Activated T-cell treated with anti-CD3 and anti-CD28 coated beads, Interleukin-2, amount 50 U/mL, for 24 hours (primary cell): ENCODE data around the gene GET4.
"Not testable (repeated sequence)": the region's sequence is repeated elsewhere in the genome, so short reads cannot be mapped to it uniquely, and the experiment has no call there.

Experiments used
- DNase-seq: peaks from one replicate; pipeline ENCODE4 v3.0.0-alpha.2; 2020
- H3K27ac Mint-ChIP-seq: 2 replicates; pipeline ENCODE4 v1.8.0; 2020; ENCODE audit warnings: mild to moderate bottlenecking, mixed read lengths
- H3K27me3 Mint-ChIP-seq: 2 replicates; pipeline ENCODE4 v1.8.0; 2020; ENCODE audit warnings: mixed read lengths
- H3K36me3 Mint-ChIP-seq: 2 replicates; pipeline ENCODE4 v1.8.0; 2020; ENCODE audit warnings: low read depth, mixed read lengths
- H3K4me1 Mint-ChIP-seq: 2 replicates; pipeline ENCODE4 v1.8.0; 2020; ENCODE audit warnings: low read depth, mixed read lengths
- H3K4me3 Mint-ChIP-seq: 2 replicates; pipeline ENCODE4 v1.8.0; 2020; ENCODE audit warnings: mild to moderate bottlenecking, moderate library complexity, mixed read lengths
- H3K9me3 Mint-ChIP-seq: 2 replicates; pipeline ENCODE4 v1.8.0; 2020; ENCODE audit warnings: mixed read lengths

GET4 gene

GRCh38 chr7:871900-872537 lies 4.3 kb upstream of the GET4 start:
- H3K27me3 Mint-ChIP-seq = no peaks in the 10 kb centered on the region
- H3K4me1 Mint-ChIP-seq = peaks cover 33% of the 10 kb centered on the region
- peak overlapping the region; percentile 73 for H3K27ac Mint-ChIP-seq
- H3K4me3 Mint-ChIP-seq = no peak overlapping the region
- no peak for DNase-seq
- H3K36me3 Mint-ChIP-seq = peaks cover 65% of the 10 kb centered on the region
- H3K9me3 Mint-ChIP-seq = no peaks in the 10 kb centered on the region

DNA sequence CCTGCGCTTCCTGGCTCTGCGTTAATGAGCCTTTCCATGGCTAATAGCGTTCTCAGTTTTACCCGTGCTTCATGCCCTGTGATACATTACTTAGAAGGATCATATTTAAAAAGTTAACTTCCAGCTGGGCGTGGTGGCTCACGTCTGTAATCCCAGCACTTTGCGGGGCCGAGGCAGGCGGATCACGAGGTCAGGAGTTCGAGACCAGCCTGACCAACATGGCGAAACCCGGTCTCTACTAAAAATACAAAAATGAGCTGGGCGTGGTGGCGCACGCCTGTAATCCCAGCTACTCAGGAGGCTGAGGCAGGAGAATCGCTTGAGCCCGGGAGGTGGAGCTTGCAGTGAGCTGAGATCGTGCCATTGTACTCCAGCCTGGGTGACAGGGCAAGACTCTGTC lies 3.7 kb upstream of the GET4 start:
- H3K27me3 Mint-ChIP-seq, DNase-seq, H3K9me3 Mint-ChIP-seq, H3K4me3 Mint-ChIP-seq: not testable (repeated sequence)
- H3K4me1 Mint-ChIP-seq = peaks cover 31% of the 10 kb centered on the region
- peaks cover 59% of the 10 kb centered on the region for H3K36me3 Mint-ChIP-seq
- H3K27ac Mint-ChIP-seq = peak overlapping the region; percentile 86

- H3K27me3 Mint-ChIP-seq = no peaks in the 10 kb centered on the region
- peaks cover 57% of the 10 kb centered on the region for H3K36me3 Mint-ChIP-seq
- H3K9me3 Mint-ChIP-seq = no peaks in the 10 kb centered on the region
- peak overlapping the region; percentile 3 for H3K4me3 Mint-ChIP-seq
- peaks cover 35% of the 10 kb centered on the region for H3K4me1 Mint-ChIP-seq
- peak; percentile 81 for DNase-seq
- peak overlapping the region; percentile 86 for H3K27ac Mint-ChIP-seq
These were observed 2.9 kb upstream of the GET4 start for GRCh38 chr7:873367-874002.

DNA sequence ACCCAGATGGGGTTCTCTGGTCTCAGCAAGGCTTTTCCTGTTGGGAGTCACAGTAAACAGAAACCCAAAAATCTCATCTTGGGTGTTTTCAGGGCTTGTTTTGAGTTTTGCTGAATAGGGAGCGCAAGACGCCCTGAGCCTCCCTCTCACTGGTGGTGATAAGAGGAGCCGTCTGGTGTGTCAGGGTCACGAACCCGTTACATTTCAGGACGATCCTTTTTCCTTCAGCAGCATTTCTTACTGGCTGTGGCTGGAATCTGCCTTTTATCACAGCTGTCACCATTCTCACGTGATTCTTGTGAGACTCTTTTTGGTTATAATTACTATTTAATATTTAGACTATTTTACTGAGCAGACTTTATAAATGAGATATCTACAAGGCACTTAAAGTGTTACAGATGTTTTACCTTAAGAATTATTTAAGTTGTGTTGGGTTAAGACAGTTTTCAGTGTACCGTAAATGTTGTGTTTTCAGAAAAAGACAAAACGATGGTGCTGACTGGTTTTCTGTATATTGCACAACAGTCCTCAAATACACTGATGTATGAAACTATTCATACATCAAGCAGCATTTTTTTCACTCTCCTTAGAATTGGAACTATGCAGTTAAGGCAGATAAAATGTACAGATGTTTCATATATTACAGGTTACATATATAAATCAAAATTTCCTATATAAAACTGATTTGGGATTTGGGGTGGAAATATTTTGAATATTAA lies 2.2 kb upstream of the GET4 start:
- Mint-ChIP-seq H3K4me1 (peaks cover 37% of the 10 kb centered on the region), H3K4me3 (no peak overlapping the region)

DNA sequence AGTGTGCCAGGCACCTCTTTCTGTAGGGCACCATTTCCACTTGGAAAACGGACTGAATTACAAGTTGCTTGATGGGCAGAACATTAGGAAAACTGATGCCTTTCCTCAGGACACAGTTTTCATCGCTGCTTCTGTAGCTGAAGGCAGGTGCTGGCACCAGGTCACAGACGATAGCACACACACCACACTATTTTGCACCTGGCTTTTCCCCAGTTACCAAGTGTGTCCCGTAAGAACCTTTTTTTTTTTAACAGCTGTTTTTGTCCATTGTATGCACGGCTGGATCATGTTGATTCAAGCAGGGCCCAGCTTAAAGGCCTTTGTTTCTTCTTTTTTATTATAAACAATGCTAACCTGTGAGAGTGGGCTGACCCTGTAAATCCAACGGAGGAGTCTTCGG lies 1.3 kb upstream of the GET4 start:
- Mint-ChIP-seq H3K4me1 (peaks cover 40% of the 10 kb centered on the region), H3K27me3 (no peaks in the 10 kb centered on the region), H3K27ac (peak overlapping the region; percentile 44), H3K36me3 (peaks cover 56% of the 10 kb centered on the region), H3K9me3 (no peaks in the 10 kb centered on the region), H3K4me3 (no peak overlapping the region)
- DNase-seq = no peak

More for the DNA sequence above, 2.2 kb upstream of the GET4 start:
- no peak for DNase-seq
- Mint-ChIP-seq H3K36me3 (peaks cover 58% of the 10 kb centered on the region), H3K27ac (peak overlapping the region; percentile 86), H3K9me3 (no peaks in the 10 kb centered on the region), H3K27me3 (no peaks in the 10 kb centered on the region)

GRCh38 chr7:875476-876076 lies 778 bp upstream of the GET4 start:
- Mint-ChIP-seq H3K4me3 (no peak overlapping the region), H3K27me3 (no peaks in the 10 kb centered on the region), H3K4me1 (peaks cover 43% of the 10 kb centered on the region), H3K27ac (peak overlapping the region; percentile 71), H3K9me3 (no peaks in the 10 kb centered on the region), H3K36me3 (peaks cover 58% of the 10 kb centered on the region)
- no peak for DNase-seq

GRCh38 chr7:876972-877311 lies 588 bp downstream of the GET4 start:
- Mint-ChIP-seq H3K9me3 (no peaks in the 10 kb centered on the region), H3K27me3 (no peaks in the 10 kb centered on the region), H3K36me3 (peaks cover 54% of the 10 kb centered on the region), H3K27ac (peak overlapping the region; percentile 90), H3K4me3 (peak overlapping the region; percentile 90), H3K4me1 (peaks cover 45% of the 10 kb centered on the region)
- DNase-seq = no peak

DNA sequence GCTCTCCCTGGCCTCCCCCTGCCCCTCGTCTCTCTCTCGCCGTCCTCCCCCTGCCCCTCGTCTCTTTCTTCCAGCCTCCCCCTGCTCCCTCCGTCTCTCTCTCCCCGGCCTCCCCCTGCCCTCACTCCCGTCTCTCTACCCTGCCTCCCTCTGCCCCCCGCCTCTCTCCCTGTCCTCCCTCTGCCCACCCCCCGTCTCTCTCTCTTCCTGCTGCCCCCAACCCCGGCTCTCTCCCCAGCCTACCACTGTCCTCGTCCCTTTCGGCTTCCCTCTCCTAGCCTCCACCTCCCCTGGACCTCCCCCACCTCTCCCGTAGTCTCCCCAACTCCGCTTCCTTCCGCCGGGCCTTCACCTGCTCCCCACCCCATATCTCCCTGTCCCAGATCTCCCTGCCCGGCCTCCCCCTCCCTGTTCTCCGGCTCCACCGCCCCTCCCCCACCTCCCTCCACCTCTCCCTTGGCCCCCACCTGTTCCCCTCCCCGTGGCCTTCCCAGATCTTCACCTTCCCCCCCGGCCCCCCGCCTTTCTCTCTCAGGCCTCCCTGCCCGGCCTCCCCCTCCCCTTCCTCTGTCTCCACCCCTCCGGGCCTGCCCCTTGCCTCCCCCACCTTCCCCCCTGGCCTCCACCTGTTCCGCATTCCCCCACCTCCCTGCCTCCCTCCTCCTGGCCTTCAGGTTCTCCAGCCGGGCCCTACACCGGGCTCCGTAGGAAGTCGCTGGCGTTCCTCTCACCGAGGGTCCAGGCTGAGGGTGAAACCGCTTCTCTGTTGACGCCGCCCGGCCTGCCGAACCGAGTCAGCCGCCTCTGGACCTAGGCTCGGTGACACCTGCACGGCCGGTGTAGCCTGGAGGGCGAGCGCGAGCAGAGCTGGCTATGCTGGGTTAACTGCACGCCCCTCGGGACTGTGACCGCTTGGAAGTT lies 1.2 kb downstream of the GET4 start:
- DNase-seq = no peak
- peaks cover 51% of the 10 kb centered on the region for H3K36me3 Mint-ChIP-seq

DNA sequence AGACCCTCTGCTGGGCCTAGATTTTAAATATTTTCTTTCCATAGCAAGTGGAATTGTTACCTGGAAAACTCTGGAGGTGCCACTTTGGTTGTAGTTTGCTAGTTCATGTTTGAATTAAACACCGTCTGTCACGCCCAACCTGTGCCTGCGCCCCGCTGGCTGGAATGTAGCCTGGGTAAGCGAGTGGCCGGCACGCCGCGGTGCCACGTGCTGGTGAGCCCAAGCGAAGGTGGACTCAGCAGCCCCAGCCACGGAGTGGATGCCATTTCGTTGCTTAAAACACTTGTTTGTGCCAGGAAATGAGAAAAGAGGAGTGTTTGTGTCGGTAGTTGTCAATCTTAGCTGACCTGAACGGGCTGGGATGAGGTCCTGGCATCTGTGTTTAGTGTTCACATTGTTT lies 2.7 kb downstream of the GET4 start:
- Mint-ChIP-seq H3K27me3 (no peaks in the 10 kb centered on the region), H3K27ac (peak overlapping the region; percentile 83), H3K4me1 (peaks cover 47% of the 10 kb centered on the region), H3K36me3 (peaks cover 41% of the 10 kb centered on the region), H3K9me3 (no peaks in the 10 kb centered on the region), H3K4me3 (peak overlapping the region; percentile 90)
- no peak for DNase-seq

More for the DNA sequence above, 1.2 kb downstream of the GET4 start:
- no peaks in the 10 kb centered on the region for H3K9me3 Mint-ChIP-seq
- H3K4me3 Mint-ChIP-seq = peak overlapping the region; percentile 90
- H3K27me3 Mint-ChIP-seq = no peaks in the 10 kb centered on the region
- H3K27ac Mint-ChIP-seq = peak overlapping the region; percentile 90
- H3K4me1 Mint-ChIP-seq = peaks cover 49% of the 10 kb centered on the region

GRCh38 chr7:879706-880105 lies 3.4 kb downstream of the GET4 start:
- Mint-ChIP-seq H3K4me1 (peaks cover 47% of the 10 kb centered on the region), H3K27ac (no peak overlapping the region), H3K9me3 (no peaks in the 10 kb centered on the region), H3K4me3 (no peak overlapping the region), H3K27me3 (no peaks in the 10 kb centered on the region), H3K36me3 (peaks cover 38% of the 10 kb centered on the region)
- no peak for DNase-seq

GRCh38 chr7:880450-880849 lies 4.1 kb downstream of the GET4 start:
- H3K36me3 Mint-ChIP-seq = peaks cover 33% of the 10 kb centered on the region
- H3K9me3 Mint-ChIP-seq = no peaks in the 10 kb centered on the region
- no peaks in the 10 kb centered on the region for H3K27me3 Mint-ChIP-seq
- H3K4me1 Mint-ChIP-seq = peaks cover 45% of the 10 kb centered on the region
- no peak for DNase-seq
- H3K4me3 Mint-ChIP-seq = no peak overlapping the region
- no peak overlapping the region for H3K27ac Mint-ChIP-seq

DNA sequence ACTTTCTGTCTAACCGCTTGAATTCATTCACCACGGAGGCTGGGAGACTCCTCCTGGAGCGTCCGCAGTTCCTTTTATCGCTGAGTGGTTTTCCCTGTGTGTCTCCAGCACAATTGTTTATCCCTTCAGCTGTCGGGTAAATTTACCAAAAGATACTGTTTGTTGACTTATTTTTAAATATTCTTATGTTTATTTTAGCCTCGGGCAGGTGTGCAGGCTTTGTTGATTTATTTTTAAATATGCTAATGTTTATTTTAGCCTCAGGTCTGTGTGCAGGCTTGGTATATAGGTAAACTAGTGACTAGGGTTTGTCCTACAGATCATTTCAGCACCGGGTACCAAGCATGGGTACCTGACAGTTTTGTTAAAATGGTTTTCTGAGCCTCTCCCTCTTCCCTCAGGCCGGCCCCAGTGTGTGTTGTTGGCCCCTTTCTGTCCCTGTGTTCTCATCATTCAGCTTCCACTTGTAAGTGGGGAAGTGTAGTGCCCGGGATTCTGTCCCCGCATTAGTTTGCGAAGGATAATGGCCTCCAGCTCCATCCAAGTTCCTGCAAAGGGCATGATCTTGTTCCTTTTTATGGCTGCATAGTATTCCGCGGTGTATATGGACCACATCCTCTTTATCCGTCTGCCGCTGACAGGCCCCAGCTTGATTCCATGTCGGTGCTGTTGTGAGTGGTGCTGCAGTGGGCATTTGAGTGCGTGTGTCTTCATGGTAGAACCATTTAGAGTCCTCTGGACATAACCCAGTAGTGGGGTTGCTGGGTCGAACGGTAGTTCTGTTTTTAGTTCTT lies 5.3 kb downstream of the GET4 start:
- no peaks in the 10 kb centered on the region for H3K9me3 Mint-ChIP-seq
- H3K36me3 Mint-ChIP-seq = peaks cover 43% of the 10 kb centered on the region
- peaks cover 43% of the 10 kb centered on the region for H3K4me1 Mint-ChIP-seq
- no peaks in the 10 kb centered on the region for H3K27me3 Mint-ChIP-seq
- no peak for DNase-seq
- H3K27ac Mint-ChIP-seq = peak overlapping the region; percentile 7
- no peak overlapping the region for H3K4me3 Mint-ChIP-seq

DNA sequence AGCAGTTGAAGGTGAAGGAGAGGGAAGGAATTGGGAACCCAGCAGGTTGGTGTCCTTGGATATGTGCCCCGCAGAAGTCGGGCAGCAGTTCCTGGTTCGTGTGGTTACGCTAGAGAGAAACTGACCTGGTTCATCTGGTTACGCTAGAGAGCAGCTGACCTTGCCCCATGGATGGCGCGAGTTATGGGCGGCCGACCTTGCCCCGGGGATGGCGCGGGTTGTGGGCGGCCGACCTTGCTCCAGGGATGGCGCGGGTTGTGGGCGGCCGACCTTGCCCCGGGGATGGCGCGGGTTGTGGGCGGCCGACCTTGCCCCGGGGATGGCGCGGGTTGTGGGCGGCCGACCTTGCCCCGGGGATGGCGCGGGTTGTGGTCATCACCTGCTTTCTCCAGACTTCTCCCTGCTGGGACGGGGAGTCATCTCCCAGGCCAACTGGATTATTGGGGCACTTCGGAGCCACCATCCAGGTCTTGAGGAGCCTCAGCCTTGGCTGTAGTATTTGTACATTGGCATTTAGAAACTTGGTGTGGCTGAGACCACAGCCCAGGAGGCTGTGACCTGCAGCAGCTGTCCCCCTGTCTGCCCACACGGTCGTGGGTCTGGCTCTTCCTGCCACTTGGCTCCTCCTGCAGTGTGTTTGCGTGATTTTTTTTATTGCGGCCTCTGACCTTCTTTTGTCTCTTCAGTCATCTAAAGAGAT lies 6.1 kb downstream of the GET4 start:
- Mint-ChIP-seq H3K4me3 (no peak overlapping the region), H3K4me1 (peaks cover 43% of the 10 kb centered on the region)

More for the DNA sequence above, 6.1 kb downstream of the GET4 start:
- Mint-ChIP-seq H3K27me3 (no peaks in the 10 kb centered on the region), H3K9me3 (no peaks in the 10 kb centered on the region), H3K36me3 (peaks cover 48% of the 10 kb centered on the region), H3K27ac (no peak overlapping the region)
- DNase-seq = no peak
